SHP77 treated with DMSO at 0.1 percent for 48 hours (cell line): ENCODE data around the gene PLXDC2.
"Not testable (repeated sequence)": the region's sequence is repeated elsewhere in the genome, so short reads cannot be mapped to it uniquely, and the experiment has no call there.

Experiments used
- DNase-seq: peaks from one replicate; lab custom pipeline; 2025; lab: John Stamatoyannopoulos, UW

The PLXDC2 gene

DNA sequence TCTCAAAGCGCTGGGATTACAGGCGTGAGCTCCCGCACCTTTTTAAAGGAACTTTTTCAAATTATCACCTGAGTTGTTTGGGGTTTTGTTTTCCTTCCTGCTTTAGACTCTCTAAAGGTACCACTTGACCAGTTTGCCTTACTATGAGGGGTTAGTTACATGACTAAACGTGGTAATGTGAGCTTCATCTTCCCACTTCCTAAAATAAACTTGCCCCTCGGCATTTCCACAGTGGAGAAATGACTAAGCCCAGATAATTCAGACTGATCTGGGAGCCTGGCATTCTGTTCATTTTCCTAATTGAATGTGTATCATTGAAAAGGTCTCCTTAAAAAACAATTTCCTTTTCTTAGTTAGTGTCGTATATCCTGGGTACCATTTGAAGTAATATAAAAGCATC lies 163.4 kb downstream of the PLXDC2 start:
- no peak for DNase-seq

DNA sequence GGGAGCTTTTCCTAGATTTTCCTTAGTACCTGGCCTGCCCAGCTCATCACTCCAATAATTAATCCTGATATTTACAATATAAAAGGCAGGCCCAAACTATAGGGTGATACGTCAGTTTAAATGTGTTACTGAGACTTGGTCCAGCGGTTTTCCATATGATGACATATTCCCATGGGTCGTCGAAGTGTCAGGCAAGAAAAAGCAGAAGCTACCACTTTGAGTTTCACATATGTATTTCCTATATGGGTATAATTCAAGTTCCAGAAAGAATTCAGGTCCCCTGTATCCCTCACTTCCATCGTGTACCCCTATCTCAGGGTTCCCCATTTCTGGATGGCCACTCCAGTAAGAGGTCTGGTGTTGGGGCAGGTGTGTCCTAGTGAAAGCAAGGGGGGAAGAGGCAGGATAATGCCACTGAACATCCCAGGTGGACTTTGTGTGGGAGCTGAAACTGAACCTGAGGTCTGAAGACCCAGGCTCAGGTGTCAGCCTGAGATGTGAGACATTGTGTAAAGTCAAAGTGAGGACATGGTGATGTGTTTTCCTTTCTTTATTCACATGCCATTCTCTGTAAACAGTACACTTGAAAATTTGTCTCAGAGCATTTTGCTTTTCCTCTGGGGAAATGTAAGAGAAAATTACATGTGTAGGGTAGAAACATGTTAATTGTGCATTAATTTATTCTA lies 167.8 kb downstream of the PLXDC2 start:
- no peak for DNase-seq

- DNase-seq: no peak
Measured at GRCh38 chr10:19985745-19986144, 169.5 kb downstream of the PLXDC2 start.

- no peak for DNase-seq
Measured at GRCh38 chr10:19986591-19986990, 170.4 kb downstream of the PLXDC2 start.

GRCh38 chr10:19987931-19988330 lies 171.7 kb downstream of the PLXDC2 start:
- DNase-seq: no peak

- DNase-seq: no peak
Measured at GRCh38 chr10:19993714-19994315, 177.6 kb downstream of the PLXDC2 start.

DNA sequence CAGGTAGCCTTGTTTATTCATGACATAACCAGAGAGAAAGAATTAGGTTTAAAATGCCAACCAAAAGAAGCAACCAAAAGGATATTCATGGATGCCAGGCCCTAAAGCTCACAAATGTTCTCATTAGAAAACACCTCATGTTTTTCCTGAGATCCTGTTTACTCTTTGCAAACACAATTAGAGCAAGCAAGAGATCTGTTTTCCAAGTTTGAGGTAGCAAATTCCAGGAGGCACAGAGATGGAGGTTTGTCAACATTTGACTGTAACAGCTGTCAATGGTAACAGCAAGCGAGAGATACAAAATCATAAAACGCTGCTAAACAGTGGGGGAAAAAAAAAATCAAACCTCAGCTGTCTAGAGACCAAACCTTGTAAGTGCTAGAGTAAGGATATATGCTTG lies 182.2 kb downstream of the PLXDC2 start:
- no peak for DNase-seq

DNA sequence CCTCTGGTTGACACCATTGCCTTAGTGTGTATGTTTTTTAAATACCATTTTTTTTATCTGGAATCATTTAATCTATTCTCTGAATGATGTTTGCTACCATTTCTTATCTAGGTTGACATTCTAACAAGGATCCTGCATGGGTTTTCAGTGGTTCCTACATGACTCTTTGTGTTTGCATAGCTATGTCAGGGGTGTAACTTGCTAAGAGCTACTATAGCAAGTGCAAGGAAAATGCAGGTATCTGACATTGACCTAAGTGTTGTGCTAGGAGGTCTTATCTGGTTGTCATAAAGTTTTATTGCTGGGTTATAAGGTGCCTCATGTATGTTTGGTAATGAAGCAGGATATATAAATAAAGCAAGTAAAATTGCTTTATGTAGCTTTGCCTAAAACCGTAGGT lies 183.2 kb downstream of the PLXDC2 start:
- DNase-seq: no peak

DNA sequence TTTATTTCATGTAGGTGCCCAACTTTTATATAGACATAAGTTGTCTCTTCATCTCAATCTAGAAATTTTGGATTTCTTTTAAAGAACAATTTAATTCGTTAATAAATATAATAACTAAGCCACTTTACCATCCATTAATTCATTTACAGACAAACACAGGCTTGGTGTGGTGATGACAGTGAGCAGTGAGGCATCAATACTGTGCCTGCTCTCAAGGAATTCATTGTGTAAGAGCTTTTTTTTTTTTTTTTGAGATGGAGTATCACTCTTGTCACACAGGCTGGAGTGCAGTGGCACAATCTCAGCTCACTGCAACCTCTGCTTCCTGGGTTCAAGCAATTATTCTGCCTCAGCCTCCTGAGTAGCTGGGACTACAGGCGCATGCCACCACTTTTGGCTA lies 185.8 kb downstream of the PLXDC2 start:
- not testable (repeated sequence) for DNase-seq

DNA sequence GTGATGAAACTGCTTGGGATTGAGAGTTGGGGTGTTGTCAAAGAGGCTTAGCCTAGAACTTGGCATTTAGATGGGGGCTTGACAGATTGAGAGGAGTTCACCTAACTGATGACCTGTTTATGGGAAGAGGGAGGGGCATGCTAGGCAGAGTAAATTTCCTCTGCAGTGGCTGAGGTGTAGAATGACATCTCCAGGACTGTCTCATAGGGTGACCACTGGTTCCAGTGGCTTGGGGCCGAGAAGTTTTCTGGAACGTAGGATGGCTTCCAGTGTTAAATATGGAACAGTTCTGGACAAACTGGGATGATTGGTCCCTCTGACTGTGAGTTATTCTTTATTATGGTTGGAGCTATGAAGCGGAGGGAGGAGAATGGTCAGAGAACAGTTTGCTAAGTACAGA lies 186.4 kb downstream of the PLXDC2 start:
- DNase-seq: no peak

DNA sequence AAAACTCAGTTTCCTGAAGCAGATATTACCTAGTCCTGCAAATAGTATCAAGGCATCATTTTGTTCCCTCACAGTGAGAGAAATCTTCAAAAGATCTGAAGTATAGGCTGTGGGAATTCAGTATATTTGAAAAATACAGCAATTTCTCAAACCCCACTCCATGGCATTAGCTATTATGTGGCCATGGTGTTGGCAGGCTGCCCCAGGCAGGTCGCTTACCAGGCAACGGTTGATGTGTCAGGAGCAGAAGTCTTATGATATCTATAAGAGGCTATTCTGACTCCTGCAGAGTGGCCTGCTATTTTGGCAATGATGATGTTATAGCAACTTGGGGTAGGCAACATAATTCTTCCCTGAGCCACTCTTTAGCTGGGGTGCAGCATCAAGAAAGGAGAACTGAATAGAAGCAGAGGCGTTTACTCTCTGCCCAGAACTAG lies 187.9 kb downstream of the PLXDC2 start:
- DNase-seq: no peak

DNA sequence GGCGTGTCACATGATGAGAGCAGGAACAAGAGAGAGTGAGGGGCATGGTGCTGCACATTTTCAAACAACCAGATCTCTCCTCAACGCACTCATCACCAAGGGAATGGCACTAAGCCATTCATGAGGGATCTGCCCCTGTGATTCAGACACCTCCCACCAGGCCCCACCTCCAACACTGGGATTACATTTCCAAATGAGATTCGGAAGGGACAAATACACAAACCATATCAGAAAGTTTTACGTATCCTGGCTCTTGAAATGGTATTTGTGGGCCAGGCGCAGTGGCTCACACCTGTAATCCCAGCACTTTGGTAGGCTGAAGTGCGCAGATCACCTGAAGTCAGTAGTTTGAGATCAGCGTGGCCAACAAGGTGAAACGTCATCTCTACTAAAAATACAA lies 189.4 kb downstream of the PLXDC2 start:
- DNase-seq: no peak

GRCh38 chr10:20006169-20006870 lies 190.1 kb downstream of the PLXDC2 start:
- DNase-seq: no peak

- no peak for DNase-seq
Measured at GRCh38 chr10:20007426-20007825, 191.2 kb downstream of the PLXDC2 start.

DNA sequence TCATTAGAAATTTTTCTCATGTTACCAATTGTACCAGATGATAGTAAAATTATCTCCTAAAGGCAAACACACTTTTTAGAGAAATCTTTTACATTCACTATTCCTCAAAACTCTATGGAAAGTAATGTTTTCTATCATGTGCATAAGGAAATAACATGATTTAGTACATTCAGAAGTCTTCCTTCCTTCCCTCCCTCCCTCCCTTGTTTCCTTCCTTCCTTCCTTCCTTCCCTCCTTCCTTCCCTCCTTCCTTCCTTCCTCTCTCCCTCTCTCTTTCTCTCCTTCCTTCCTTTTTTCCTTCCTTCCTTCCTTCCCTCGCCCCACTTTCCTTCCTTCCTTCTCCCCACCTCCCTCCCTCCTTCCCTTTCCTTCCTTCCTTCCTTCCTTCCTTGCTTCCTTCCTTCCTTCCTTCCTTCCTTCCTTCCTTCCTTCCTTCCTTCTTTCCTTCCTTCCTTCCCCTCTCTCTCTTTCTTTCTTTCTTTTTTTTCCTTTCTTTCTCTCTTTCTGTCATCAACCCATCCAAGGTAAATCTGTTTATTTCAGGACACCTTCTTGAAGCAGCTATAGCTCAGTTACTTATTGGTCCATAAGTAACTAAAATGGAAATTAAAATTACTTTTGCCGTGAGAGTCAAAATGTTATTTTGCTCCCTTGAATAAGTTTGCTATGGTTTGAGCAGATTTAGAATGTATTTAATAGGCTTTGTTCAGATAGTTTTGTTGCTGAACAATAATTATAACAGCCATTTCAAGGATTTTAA lies 197.9 kb downstream of the PLXDC2 start:
- no peak for DNase-seq

DNA sequence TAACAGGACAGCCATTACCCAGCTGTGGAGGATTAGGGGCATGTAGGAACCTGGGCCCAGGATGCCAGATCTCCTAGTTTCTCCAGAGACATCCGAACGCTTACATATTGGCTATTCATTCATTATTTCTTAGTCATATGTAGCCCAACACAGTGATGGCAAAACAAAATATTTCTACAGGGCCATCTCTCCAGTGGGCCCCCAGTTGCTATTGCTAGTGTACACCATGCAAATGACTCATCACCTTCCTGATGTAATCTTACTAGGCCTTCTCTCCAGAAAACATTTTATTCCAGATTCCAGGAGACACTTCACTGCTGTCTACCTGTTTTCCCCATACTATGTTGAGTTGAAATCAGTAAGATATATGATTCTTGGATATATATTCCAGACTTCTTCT lies 201.7 kb downstream of the PLXDC2 start:
- DNase-seq: no peak

- DNase-seq: no peak
Measured at GRCh38 chr10:20020677-20021076, 204.4 kb downstream of the PLXDC2 start.

DNA sequence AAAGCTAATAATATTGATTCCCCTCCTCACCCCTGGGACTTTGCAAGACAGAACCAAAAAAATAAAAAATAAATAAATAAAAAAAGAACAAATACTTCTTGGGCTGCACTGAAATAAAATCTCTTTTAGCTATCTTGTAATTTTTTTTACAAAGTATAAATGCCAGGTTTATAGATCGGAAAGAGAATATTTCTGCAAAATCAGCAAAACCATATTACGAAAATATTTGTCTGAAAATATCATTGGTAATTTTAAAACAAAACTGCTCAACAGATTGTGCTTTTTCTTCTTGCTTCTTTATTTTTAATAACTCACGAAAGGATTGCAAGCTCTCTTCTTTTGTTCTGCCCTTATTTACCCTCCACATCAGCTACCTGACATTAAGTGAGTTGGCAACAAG lies 213.3 kb downstream of the PLXDC2 start:
- DNase-seq: no peak

DNA sequence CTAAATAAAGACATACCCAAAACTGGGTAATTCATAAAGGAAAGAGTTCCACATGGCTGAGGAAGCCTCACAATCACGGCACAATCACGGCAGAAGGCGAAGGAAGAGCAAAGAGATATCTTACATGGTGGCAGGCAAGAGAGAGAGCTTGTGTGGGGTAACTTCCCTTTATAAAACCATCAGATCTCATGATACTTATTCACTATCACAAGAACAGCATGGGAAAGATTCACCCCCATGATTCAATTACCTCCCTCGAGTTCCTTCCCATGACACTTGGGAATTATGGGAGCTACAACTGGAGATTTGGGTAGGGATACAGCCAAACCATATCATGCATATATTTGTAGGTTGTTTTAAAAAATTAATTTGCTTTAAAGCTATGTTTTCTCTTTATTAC lies 217.2 kb downstream of the PLXDC2 start:
- no peak for DNase-seq

- no peak for DNase-seq
Measured at GRCh38 chr10:20034732-20035131, 218.5 kb downstream of the PLXDC2 start.

GRCh38 chr10:20040012-20040411 lies 223.8 kb downstream of the PLXDC2 start:
- DNase-seq: no peak

- no peak for DNase-seq
Measured at GRCh38 chr10:20041931-20042330, 225.7 kb downstream of the PLXDC2 start.

GRCh38 chr10:20045100-20045499 lies 228.9 kb downstream of the PLXDC2 start:
- DNase-seq: not testable (repeated sequence)
